IPS-20b (cell line): ENCODE data around the gene ARIH2.

Experiments
- H3K27ac ChIP-seq: one replicate; pipeline ENCODE4 v1.5.1; 2013; ENCODE audit warnings: low read length
- H3K27me3 ChIP-seq: 2 replicates; pipeline ENCODE4 v1.6.1; 2013; ENCODE audit warnings: mild to moderate bottlenecking, low read length, inconsistent platforms; ENCODE audit not compliant: insufficient read depth
- H3K36me3 ChIP-seq: 2 replicates; pipeline ENCODE4 v1.6.1; 2013; ENCODE audit warnings: low read depth, mild to moderate bottlenecking, inconsistent platforms, low read length, moderate library complexity; ENCODE audit not compliant: insufficient read depth
- H3K4me1 ChIP-seq: 2 replicates; pipeline ENCODE4 v1.6.1; 2013; ENCODE audit warnings: mild to moderate bottlenecking, control low read depth, inconsistent platforms, low read length, moderate library complexity; ENCODE audit not compliant: insufficient read depth
- H3K4me3 ChIP-seq: 2 replicates; pipeline ENCODE4 v1.5.1; 2013; ENCODE audit warnings: mild to moderate bottlenecking, low read length, inconsistent platforms
- H3K9ac ChIP-seq: 2 replicates; pipeline ENCODE4 v1.6.1; 2013; ENCODE audit warnings: low read depth, mild to moderate bottlenecking, inconsistent platforms, low read length, moderate library complexity
- H3K9me3 ChIP-seq: 2 replicates; pipeline ENCODE4 v1.6.1; 2013; ENCODE audit warnings: mild to moderate bottlenecking, low read depth, low read length, inconsistent platforms; ENCODE audit not compliant: insufficient read depth

ARIH2 gene

DNA sequence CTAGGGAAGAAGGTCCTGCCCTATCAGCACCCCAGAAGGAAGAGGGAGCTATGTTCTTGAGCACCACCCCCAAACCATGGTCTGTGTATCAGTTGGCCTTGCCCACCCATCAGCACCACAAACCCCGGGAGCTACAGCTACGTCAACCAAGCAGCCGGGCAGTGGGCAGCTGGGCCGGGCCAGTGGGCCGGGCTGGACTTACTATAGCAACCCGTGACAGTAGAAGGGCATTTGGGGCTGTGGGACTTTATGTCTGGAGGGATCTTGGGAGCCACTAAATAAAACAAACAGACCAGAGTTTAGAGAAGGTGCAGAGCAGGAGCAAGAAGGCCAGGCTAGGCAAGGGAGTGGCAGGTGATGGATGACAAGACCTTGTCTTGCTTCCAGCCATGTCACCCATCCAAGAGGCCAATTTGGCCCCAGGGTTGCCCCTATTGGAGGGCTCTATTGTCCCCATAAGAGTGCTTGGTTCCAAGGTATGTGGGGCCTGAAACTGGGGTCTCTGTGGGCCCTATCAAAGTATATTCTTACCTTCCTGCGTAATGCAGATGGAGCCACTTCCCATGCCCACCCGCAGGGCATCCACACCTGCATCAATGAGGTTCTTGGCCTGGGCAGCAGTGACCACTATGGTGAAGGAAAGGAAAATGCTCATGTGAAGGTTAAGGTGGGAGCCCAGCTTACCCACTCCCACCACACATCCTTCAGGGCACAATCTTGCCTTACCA lies 107.3 kb downstream of the ARIH2 start:
- H3K27ac ChIP-seq = no peak overlapping the region
- no peaks in the 10 kb centered on the region for H3K9me3 ChIP-seq
- no peak overlapping the region for H3K9ac ChIP-seq
- H3K36me3 ChIP-seq = peaks cover 70% of the 10 kb centered on the region
- 0 out of 2 replicates have a peak, but pooled peaks cover 5% of the 10 kb centered on the region for H3K4me1 ChIP-seq
- no peaks in the 10 kb centered on the region for H3K27me3 ChIP-seq
- H3K4me3 ChIP-seq = no peak overlapping the region

DNA sequence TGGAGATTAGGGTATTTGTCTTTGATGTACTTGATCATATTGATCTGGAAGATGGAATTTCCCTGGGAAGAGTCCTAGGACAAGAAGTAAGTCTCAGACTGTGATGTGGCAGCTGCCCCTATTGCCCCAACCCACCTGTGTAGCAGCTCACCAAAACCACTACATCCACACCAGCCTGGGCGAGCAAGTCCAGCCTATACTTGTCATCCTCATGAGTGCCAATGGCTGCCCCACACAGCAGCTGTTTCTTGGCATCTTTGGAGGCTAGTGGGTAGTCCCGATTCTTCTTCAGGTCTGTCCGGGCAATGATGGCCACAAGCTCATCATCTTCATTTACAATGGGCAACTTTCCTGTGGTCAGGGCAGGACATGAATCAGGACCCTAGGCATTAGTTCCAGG lies 107.9 kb downstream of the ARIH2 start:
- H3K9me3 ChIP-seq = no peaks in the 10 kb centered on the region
- H3K36me3 ChIP-seq = peaks cover 75% of the 10 kb centered on the region
- H3K4me1 ChIP-seq = 0 out of 2 replicates have a peak, but pooled peaks cover 5% of the 10 kb centered on the region
- H3K27ac ChIP-seq = no peak overlapping the region
- H3K27me3 ChIP-seq = no peaks in the 10 kb centered on the region
- no peak overlapping the region for H3K9ac ChIP-seq
- H3K4me3 ChIP-seq = no peak overlapping the region

DNA sequence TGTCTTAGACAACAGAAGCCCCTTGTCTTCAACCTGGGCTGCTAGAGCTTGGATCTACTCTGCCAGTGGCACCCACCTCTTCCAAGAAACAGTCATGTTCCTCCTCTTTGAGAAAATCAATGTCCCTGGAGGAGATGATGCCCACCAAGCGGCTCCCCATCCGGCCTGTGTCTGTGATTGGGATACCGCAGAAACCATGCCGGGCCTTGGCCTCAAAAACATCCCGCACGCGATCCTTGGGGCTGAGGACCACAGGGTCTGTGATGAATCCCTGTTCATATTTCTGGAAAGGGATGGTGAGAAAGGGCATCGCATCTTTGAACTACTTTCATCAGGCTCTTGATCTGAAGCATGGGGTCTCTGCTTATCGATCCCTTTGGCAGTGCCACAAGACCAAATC lies 109.0 kb downstream of the ARIH2 start:
- peaks cover 86% of the 10 kb centered on the region for H3K36me3 ChIP-seq
- 0 out of 2 replicates have a peak overlapping the region, but pooled peaks have one; percentile 86 for H3K4me3 ChIP-seq
- H3K4me1 ChIP-seq = 0 out of 2 replicates have a peak, but pooled peaks cover 5% of the 10 kb centered on the region
- no peak overlapping the region for H3K27ac ChIP-seq
- no peak overlapping the region for H3K9ac ChIP-seq
- H3K9me3 ChIP-seq = no peaks in the 10 kb centered on the region
- no peaks in the 10 kb centered on the region for H3K27me3 ChIP-seq

GRCh38 chr3:49028298-49028672 lies 109.6 kb downstream of the ARIH2 start:
- peaks cover 88% of the 10 kb centered on the region for H3K36me3 ChIP-seq
- H3K27ac ChIP-seq = no peak overlapping the region
- H3K27me3 ChIP-seq = no peaks in the 10 kb centered on the region
- peak overlapping the region; percentile 86 for H3K4me3 ChIP-seq
- H3K9ac ChIP-seq = peak overlapping the region; percentile 89
- H3K4me1 ChIP-seq = 0 out of 2 replicates have a peak, but pooled peaks cover 5% of the 10 kb centered on the region
- no peaks in the 10 kb centered on the region for H3K9me3 ChIP-seq

- no peak within 1 kb of the TSS for H3K27ac ChIP-seq
- H3K9me3 ChIP-seq = no peaks in the 10 kb centered on the region
- H3K27me3 ChIP-seq = no peaks in the 10 kb centered on the region
- 0 out of 2 replicates have a peak, but pooled peaks cover 5% of the 10 kb centered on the region for H3K4me1 ChIP-seq
- peaks cover 88% of the 10 kb centered on the region for H3K36me3 ChIP-seq
- H3K4me3 ChIP-seq = peak within 1 kb of the TSS; percentile 86
- H3K9ac ChIP-seq = peak within 1 kb of the TSS; percentile 89
Measured at GRCh38 chr3:49028673-49029562, 110.3 kb downstream of the ARIH2 start, which contains the start of gene IMPDH2. TSS of gene IMPDH2 (minus strand) at chr3:49029398. CDS start at chr3:49029350, 48 bp downstream.

- peaks cover 87% of the 10 kb centered on the region for H3K36me3 ChIP-seq
- peak overlapping the region; percentile 17; the same call in 1 of the 2 replicates for H3K4me3 ChIP-seq
- peak overlapping the region; percentile 33; the same call in 1 of the 2 replicates for H3K9ac ChIP-seq
- no peaks in the 10 kb centered on the region for H3K9me3 ChIP-seq
- no peaks in the 10 kb centered on the region for H3K27me3 ChIP-seq
- H3K27ac ChIP-seq = no peak overlapping the region
- 0 out of 2 replicates have a peak, but pooled peaks cover 5% of the 10 kb centered on the region for H3K4me1 ChIP-seq
Measured at GRCh38 chr3:49029563-49029884, 110.9 kb downstream of the ARIH2 start.

GRCh38 chr3:49030321-49030720 lies 111.7 kb downstream of the ARIH2 start:
- H3K4me1 ChIP-seq = 0 out of 2 replicates have a peak, but pooled peaks cover 5% of the 10 kb centered on the region
- no peak overlapping the region for H3K4me3 ChIP-seq
- H3K36me3 ChIP-seq = peaks cover 87% of the 10 kb centered on the region
- no peaks in the 10 kb centered on the region for H3K27me3 ChIP-seq
- H3K27ac ChIP-seq = no peak overlapping the region
- H3K9ac ChIP-seq = no peak overlapping the region
- no peaks in the 10 kb centered on the region for H3K9me3 ChIP-seq

DNA sequence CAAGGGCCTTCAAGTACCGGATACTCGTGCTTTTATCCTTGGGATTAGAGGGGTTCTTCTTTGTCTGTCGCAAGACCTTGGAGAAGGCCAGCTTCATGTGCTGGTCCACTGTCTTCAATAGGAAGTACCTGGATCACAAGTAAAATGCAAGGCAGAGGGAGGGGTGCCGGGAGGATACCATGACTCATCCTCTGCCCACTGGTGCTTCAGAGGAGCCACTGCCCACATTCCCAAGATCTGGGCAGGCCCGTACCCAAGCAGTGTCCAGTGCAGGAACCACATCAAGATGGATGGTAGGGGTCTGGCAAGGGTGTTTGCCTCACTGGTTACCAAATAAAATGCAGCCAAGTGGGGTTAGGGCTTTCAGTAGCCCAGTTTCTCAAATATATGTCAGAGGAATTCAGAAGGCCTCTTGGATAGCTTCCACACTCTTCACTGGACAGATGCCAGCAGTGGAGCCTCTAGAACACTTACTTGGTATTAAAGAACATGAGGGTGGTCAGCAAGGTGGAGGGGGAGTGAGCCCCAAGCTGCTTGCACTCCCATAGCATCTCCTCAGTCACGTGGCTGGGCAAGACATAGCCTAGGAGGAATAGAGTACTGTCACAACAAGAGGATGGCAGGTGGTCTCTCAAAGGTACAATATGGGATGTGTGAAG lies 114.1 kb downstream of the ARIH2 start:
- Histone ChIP-seq H3K27ac (no peak overlapping the region), H3K9me3 (no peaks in the 10 kb centered on the region), H3K27me3 (no peaks in the 10 kb centered on the region), H3K4me3 (no peak overlapping the region), H3K9ac (no peak overlapping the region), H3K4me1 (0 out of 2 replicates have a peak, but pooled peaks cover 5% of the 10 kb centered on the region), H3K36me3 (peaks cover 77% of the 10 kb centered on the region)

- Histone ChIP-seq H3K4me1 (no peaks in the 10 kb centered on the region), H3K27ac (no peak overlapping the region), H3K9me3 (no peaks in the 10 kb centered on the region), H3K36me3 (peaks cover 76% of the 10 kb centered on the region), H3K4me3 (no peak overlapping the region), H3K9ac (no peak overlapping the region), H3K27me3 (no peaks in the 10 kb centered on the region)
Measured at GRCh38 chr3:49034650-49035049, 116.0 kb downstream of the ARIH2 start.

- Histone ChIP-seq H3K27ac (no peak overlapping the region), H3K4me3 (no peak overlapping the region), H3K9ac (no peak overlapping the region), H3K27me3 (no peaks in the 10 kb centered on the region), H3K4me1 (no peaks in the 10 kb centered on the region), H3K9me3 (no peaks in the 10 kb centered on the region), H3K36me3 (peaks cover 75% of the 10 kb centered on the region)
Measured at GRCh38 chr3:49035281-49035680, 116.6 kb downstream of the ARIH2 start.
